H1 (cell line): Measurements from ENCODE around the gene MMP8. TPM values are rescaled to one million over a fixed set of nuclear protein-coding genes. Genes with fewer than 3 reads are reported as not detected.

Experiments used
- CTCF ChIA-PET: fragments of 300-600 bp; sonication (Branson Sonifier 250); formaldehyde crosslinking; loops from one replicate; lab custom pipeline; 2021; ENCODE audit not compliant: partially characterized antibody; lab: Charles Lee
- POLR2A ChIA-PET: fragments of 300-600 bp; sonication (Branson Sonifier 250); formaldehyde crosslinking; loops from one replicate; lab custom pipeline; 2021; ENCODE audit warnings: inconsistent platforms; ENCODE audit not compliant: partially characterized antibody; lab: Charles Lee
- DNase-seq, 2 experiments: peaks; one replicate each; pipeline versions ENCODE4 v3.0.0 to v3.0.0-alpha.2; 2010 to 2022; ENCODE audit warnings: low spot score in 2 of 2, low read depth in 1 of 2, mixed read lengths in 1 of 2
- FAIRE-seq: peaks from 2 replicates; lab custom pipeline; 2011; peaks lifted over from hg19 to GRCh38; lab: Jason Lieb, UNC
- H2AFZ ChIP-seq: 2 replicates; pipeline ENCODE4 v1.8.1; 2012; ENCODE audit warnings: low read length, inconsistent platforms
- H2AK5ac ChIP-seq: 2 replicates; pipeline ENCODE4 v1.6.1; 2013; ENCODE audit warnings: low read depth, low read length
- H2BK120ac ChIP-seq: replicated peaks from 2 replicates; pipeline ENCODE3; 2013; ENCODE audit warnings: low read depth, low read length, inconsistent platforms
- H2BK12ac ChIP-seq: 2 replicates; pipeline ENCODE4 v1.6.1; 2013; ENCODE audit warnings: low read depth, low read length
- H2BK15ac ChIP-seq: 2 replicates; pipeline ENCODE4 v1.6.1; 2013; ENCODE audit warnings: low read length
- H2BK20ac ChIP-seq: 2 replicates; pipeline ENCODE4 v1.6.1; 2013; ENCODE audit warnings: low read length
- H2BK5ac ChIP-seq: 2 replicates; pipeline ENCODE4 v1.6.1; 2013; ENCODE audit warnings: low read depth, low read length
- H3K14ac ChIP-seq: 2 replicates; pipeline ENCODE4 v1.6.1; 2013; ENCODE audit warnings: inconsistent platforms; ENCODE audit not compliant: insufficient read length
- H3K18ac ChIP-seq: 2 replicates; pipeline ENCODE4 v1.6.1; 2013; ENCODE audit warnings: low read length; ENCODE audit errors: extremely low read depth
- H3K23ac ChIP-seq: 2 replicates; pipeline ENCODE4 v1.6.1; 2013; ENCODE audit warnings: inconsistent platforms; ENCODE audit not compliant: insufficient read length
- H3K23me2 ChIP-seq: 2 replicates; pipeline ENCODE4 v1.6.1; 2013; ENCODE audit warnings: low read depth, low read length
- H3K27ac ChIP-seq: 2 replicates; pipeline ENCODE4 v1.6.1; 2011; ENCODE audit warnings: low read depth, low read length, inconsistent platforms
- H3K27me3 ChIP-seq, 4 experiments: replicated peaks in 1 of 4; 1 replicate in 1 of 4; 2 replicates in 3 of 4; pipeline versions ENCODE4 v1.6.1 to v1.8.1; 2011 to 2013; ENCODE audit warnings: low read length in 3 of 4, mild to moderate bottlenecking in 3 of 4, inconsistent platforms in 2 of 4, mixed read lengths in 2 of 4, moderate library complexity in 1 of 4; ENCODE audit not compliant: control insufficient read depth in 3 of 4, insufficient read depth in 3 of 4; ENCODE audit errors: extremely low read depth in 1 of 4
- H3K36me3 ChIP-seq, 4 experiments: 2 replicates each; pipeline versions ENCODE4 v1.6.1 to v1.8.1; 2011 to 2013; ENCODE audit warnings: mild to moderate bottlenecking in 4 of 4, low read length in 3 of 4, moderate library complexity in 2 of 4, control low read depth in 1 of 4, inconsistent platforms in 1 of 4; ENCODE audit not compliant: insufficient read depth in 4 of 4, control insufficient read depth in 2 of 4
- H3K4ac ChIP-seq: replicated peaks from 2 replicates; pipeline ENCODE3; 2013; ENCODE audit warnings: low read length, low read depth, mixed read lengths, inconsistent platforms; ENCODE audit not compliant: insufficient read length
- H3K4me1 ChIP-seq, 4 experiments: replicated peaks in 1 of 4; 1 replicate in 1 of 4; 2 replicates in 3 of 4; pipeline versions ENCODE4 v1.6.1 to v1.8.1; 2011 to 2013; ENCODE audit warnings: low read length in 3 of 4, inconsistent platforms in 2 of 4, mixed read lengths in 1 of 4; ENCODE audit not compliant: insufficient read depth in 4 of 4, control insufficient read depth in 3 of 4
- H3K4me2 ChIP-seq, 2 experiments: 2 replicates each; pipeline versions ENCODE4 v1.6.1 to v1.8.1; 2011 to 2013; ENCODE audit warnings: low read depth in 2 of 2, low read length in 2 of 2, control low read depth in 1 of 2, inconsistent platforms in 1 of 2, mild to moderate bottlenecking in 1 of 2; ENCODE audit not compliant: insufficient read depth in 1 of 2
- H3K4me3 ChIP-seq, 4 experiments: fragments of 200-600, 300-600 bp in 1 of 4; sonication (generic), shearing (Covaris generic), sonication (Bioruptor Twin) in 1 of 4; 2 replicates each; pipeline versions ENCODE4 v1.5.1 to v1.8.1; 2011 to 2016; ENCODE audit warnings: low read length in 4 of 4, low read depth in 3 of 4, control low read depth in 2 of 4, inconsistent platforms in 2 of 4, mild to moderate bottlenecking in 2 of 4, mixed read lengths in 1 of 4, moderate library complexity in 1 of 4; ENCODE audit not compliant: insufficient read depth in 2 of 4; ENCODE audit errors: extremely low read depth in 1 of 4
- H3K56ac ChIP-seq: replicated peaks from 2 replicates; pipeline ENCODE3; 2013; ENCODE audit warnings: low read depth, mild to moderate bottlenecking, mixed read lengths, low read length, inconsistent platforms; ENCODE audit not compliant: insufficient read length
- H3K79me1 ChIP-seq: 2 replicates; pipeline ENCODE4 v1.6.1; 2013; ENCODE audit warnings: low read depth, low read length, control low read depth
- H3K79me2 ChIP-seq, 2 experiments: 2 replicates each; pipeline versions ENCODE4 v1.6.1 to v1.8.1; 2012 to 2013; ENCODE audit warnings: low read length in 2 of 2, mild to moderate bottlenecking in 2 of 2, inconsistent platforms in 1 of 2; ENCODE audit not compliant: insufficient read depth in 2 of 2, control insufficient read depth in 1 of 2
- H3K9ac ChIP-seq, 4 experiments: replicated peaks in 1 of 4; 1 replicate in 1 of 4; 2 replicates in 3 of 4; pipeline versions ENCODE4 v1.6.1 to v1.8.1; 2011 to 2013; ENCODE audit warnings: low read depth in 3 of 4, low read length in 3 of 4, control low read depth in 2 of 4, mild to moderate bottlenecking in 2 of 4, moderate library complexity in 2 of 4, inconsistent platforms in 1 of 4; ENCODE audit errors: extremely low read depth in 1 of 4
- H3K9me3 ChIP-seq, 2 experiments: 2 replicates each; pipeline versions ENCODE4 v1.6.1 to v1.8.1; 2012 to 2013; ENCODE audit warnings: mild to moderate bottlenecking in 2 of 2, moderate library complexity in 2 of 2, control low read depth in 1 of 2, inconsistent platforms in 1 of 2, low read depth in 1 of 2, low read length in 1 of 2, mixed read lengths in 1 of 2; ENCODE audit not compliant: insufficient read depth in 2 of 2
- H4K20me1 ChIP-seq, 2 experiments: replicated peaks in 1 of 2; 2 replicates each; pipeline versions ENCODE3 to v1.8.1; 2011 to 2013; ENCODE audit warnings: inconsistent platforms in 2 of 2, low read length in 2 of 2, mild to moderate bottlenecking in 1 of 2; ENCODE audit not compliant: insufficient read depth in 2 of 2, control insufficient read depth in 1 of 2
- H4K5ac ChIP-seq: 2 replicates; pipeline ENCODE4 v1.6.1; 2013; ENCODE audit warnings: low read length, low read depth, mixed read lengths, inconsistent platforms; ENCODE audit not compliant: insufficient read length
- H4K8ac ChIP-seq: 2 replicates; pipeline ENCODE4 v1.8.0; 2013; ENCODE audit warnings: mild to moderate bottlenecking, moderate library complexity, low read length, inconsistent platforms; ENCODE audit not compliant: insufficient read depth; ENCODE audit errors: extremely low read depth
- H4K91ac ChIP-seq: replicated peaks from 2 replicates; pipeline ENCODE3; 2013; ENCODE audit warnings: low read length, mixed read lengths, inconsistent platforms; ENCODE audit not compliant: insufficient read length
- BRCA1 ChIP-seq: IDR thresholded peaks from 2 replicates; pipeline ENCODE4 v1.6.1; 2012; ENCODE audit warnings: low read depth, low read length, improper control_type of control experiment
- CBX5 ChIP-seq: fragments of 300-800, 300-1000 bp; sonication (generic); IDR thresholded peaks from 2 replicates; pipeline ENCODE4 v1.7.1; 2016; ENCODE audit warnings: antibody characterized with exemption, low read length, low read depth
- CEBPB ChIP-seq: IDR thresholded peaks from 2 replicates; pipeline ENCODE4 v1.6.1; 2012; ENCODE audit warnings: low read depth, low read length
- CHD1 ChIP-seq: IDR thresholded peaks from 2 replicates; pipeline ENCODE4 v1.6.1; 2012; ENCODE audit warnings: low read depth, low read length, improper control_type of control experiment
- HDAC6 ChIP-seq: IDR thresholded peaks from one replicate; pipeline ENCODE4 v1.7.1; 2012; ENCODE audit warnings: low read depth, mild to moderate bottlenecking, inconsistent platforms, low read length, moderate library complexity
- POLR2A ChIP-seq, 2 experiments: IDR thresholded peaks; 1 replicate in 1 of 2; 2 replicates in 1 of 2; pipeline ENCODE4 v1.6.1; 2011; ENCODE audit warnings: low read depth in 2 of 2, low read length in 2 of 2, mild to moderate bottlenecking in 2 of 2; ENCODE audit errors: control extremely low read depth in 1 of 2
- RBBP5 ChIP-seq: IDR thresholded peaks from 2 replicates; pipeline ENCODE4 v1.7.1; 2012; ENCODE audit warnings: low read depth, mild to moderate bottlenecking, inconsistent platforms, low read length, moderate library complexity, borderline replicate concordance
- RXRA ChIP-seq: IDR thresholded peaks from 2 replicates; pipeline ENCODE4 v1.6.1; 2011; ENCODE audit warnings: low read depth, mild to moderate bottlenecking, low read length, moderate library complexity; ENCODE audit not compliant: insufficient read depth
- SP2 ChIP-seq: IDR thresholded peaks from 2 replicates; pipeline ENCODE4 v1.6.1; 2012; ENCODE audit warnings: mild to moderate bottlenecking, low read length, inconsistent platforms
- WGBS, 2 experiments: shearing (Covaris generic) in 1 of 2; methylation state at CpG; one replicate each; pipeline versions ENCODE4 v1.1.6 to v1.1.7; 2013 to 2015; ENCODE audit warnings: low lambda C conversion rate in 2 of 2, mixed read lengths in 2 of 2, inconsistent platforms in 1 of 2, low coverage in 1 of 2, missing lambda C conversion rate in 1 of 2; ENCODE audit not compliant: insufficient replicate concordance in 2 of 2, insufficient coverage in 1 of 2, insufficient read length in 1 of 2; ENCODE audit errors: extremely low coverage in 1 of 2, missing lambda C conversion rate in 1 of 2; 5-methylcytosine and 5-hydroxymethylcytosine counted together
- polyA plus RNA-seq, 7 experiments: library from polyadenylated mRNA; depleted of rRNA in 3 of 7; stranded (reverse) in 5 of 7; unstranded in 2 of 7; fragments of >200 nt in 5 of 7; fragments of 200-250 nt in 2 of 7; gene quantifications; 1 replicate in 5 of 7; 2 replicates in 1 of 7; 4 replicates in 1 of 7; pipeline versions ENCODE4 v1.2.1 to v1.2.3, GENCODE V29; 2011 to 2013; ENCODE audit warnings: missing spikeins in 2 of 7, mixed read lengths in 2 of 7
- total RNA-seq: library from RNA; stranded (reverse); fragmentation: NEBNext Ultra II Directional; extraction: Animal tissue kit (Norgen Biotek cat#: 25700); gene quantifications from 2 replicates; pipeline ENCODE4 v1.2.1, GENCODE V29; 2021
- TF ChIP-seq, protein P1 (sequence below), 3 experiments: IDR thresholded peaks; 1 replicate in 2 of 3; 2 replicates in 1 of 3; pipeline versions ENCODE4 v1.5.1 to v1.6.1; 2011; ENCODE audit warnings: low read length in 3 of 3, mild to moderate bottlenecking in 3 of 3, inconsistent platforms in 2 of 3, low read depth in 1 of 3, moderate library complexity in 1 of 3; ENCODE audit not compliant: insufficient read depth in 1 of 3; ENCODE audit errors: control extremely low read depth in 1 of 3

Gene MMP8
- total and polyA plus RNA-seq, 2 of the 8 experiments (the other 6 are each of a cell fraction or from before 2014, with no cell fraction given), result not detected

DNA sequence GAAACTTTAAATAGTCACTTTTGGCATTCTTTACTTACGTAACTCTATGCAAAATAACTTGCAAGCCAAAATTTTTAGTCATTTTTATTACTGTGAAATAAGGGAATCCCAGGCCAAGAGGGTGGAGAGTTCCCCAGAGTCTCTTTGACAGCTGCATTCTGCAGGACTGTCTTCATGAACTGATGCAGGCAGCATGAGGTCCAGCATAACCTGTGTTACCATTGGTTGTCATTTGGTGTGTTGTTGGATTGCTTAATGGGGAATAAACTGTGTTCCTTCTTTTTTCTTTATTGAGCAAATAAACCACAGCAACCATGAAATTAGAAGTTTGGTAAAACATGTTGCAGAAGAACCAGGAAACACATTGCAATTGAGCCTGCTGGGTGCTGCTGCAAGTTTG lies 43.8 kb downstream of the MMP8 start:
- Histone ChIP-seq H3K56ac (no peak overlapping the region), H2AFZ (no peak overlapping the region), H2AK5ac (no peak overlapping the region), H3K4me1 (peaks cover 0 to 3% (median 1%) of the 10 kb centered on the region in 4 experiments; a peak in 2 of 7 replicates), H2BK12ac (no peak overlapping the region), H3K4me3 (no peak overlapping the region), H3K9ac (no peak overlapping the region), H3K18ac (no peak overlapping the region), H3K36me3 (no peaks in the 10 kb centered on the region), H3K79me2 (no peaks in the 10 kb centered on the region)
- TF ChIP-seq, protein P1, sequence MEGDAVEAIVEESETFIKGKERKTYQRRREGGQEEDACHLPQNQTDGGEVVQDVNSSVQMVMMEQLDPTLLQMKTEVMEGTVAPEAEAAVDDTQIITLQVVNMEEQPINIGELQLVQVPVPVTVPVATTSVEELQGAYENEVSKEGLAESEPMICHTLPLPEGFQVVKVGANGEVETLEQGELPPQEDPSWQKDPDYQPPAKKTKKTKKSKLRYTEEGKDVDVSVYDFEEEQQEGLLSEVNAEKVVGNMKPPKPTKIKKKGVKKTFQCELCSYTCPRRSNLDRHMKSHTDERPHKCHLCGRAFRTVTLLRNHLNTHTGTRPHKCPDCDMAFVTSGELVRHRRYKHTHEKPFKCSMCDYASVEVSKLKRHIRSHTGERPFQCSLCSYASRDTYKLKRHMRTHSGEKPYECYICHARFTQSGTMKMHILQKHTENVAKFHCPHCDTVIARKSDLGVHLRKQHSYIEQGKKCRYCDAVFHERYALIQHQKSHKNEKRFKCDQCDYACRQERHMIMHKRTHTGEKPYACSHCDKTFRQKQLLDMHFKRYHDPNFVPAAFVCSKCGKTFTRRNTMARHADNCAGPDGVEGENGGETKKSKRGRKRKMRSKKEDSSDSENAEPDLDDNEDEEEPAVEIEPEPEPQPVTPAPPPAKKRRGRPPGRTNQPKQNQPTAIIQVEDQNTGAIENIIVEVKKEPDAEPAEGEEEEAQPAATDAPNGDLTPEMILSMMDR (IDR thresholded peaks at IDR 0.05; ENCODE audit: control extremely low read depth in 1 of 3, insufficient read depth in 1 of 3, low read depth in 1 of 3, low read length in 3 of 3), result no peak
- TF ChIP-seq POLR2A (IDR thresholded peaks at IDR 0.05; ENCODE audit: control extremely low read depth in 1 of 2, low read depth in 2 of 2, low read length in 2 of 2) (no peak), SP2 (no peak), CBX5 (no peak), CEBPB (no peak), RXRA (no peak), CHD1 (no peak), RBBP5 (no peak), BRCA1 (no peak), HDAC6 (no peak)
- TF ChIP-seq, all 59 proteins: peak for 0
- DNase-seq, result no peak
- H3K27me3 ChIP-seq, result no peaks in the 10 kb centered on the region
- no peak overlapping the region for H3K23ac ChIP-seq
- H3K9me3 ChIP-seq, result no peaks in the 10 kb centered on the region
- no peak overlapping the region for H2BK20ac ChIP-seq
- CTCF ChIA-PET, result interaction anchor here (1.2 to 5.2 kb wide), 2 partner anchors 8 to 15 kb away, joined by 3 to 33 read pairs; no protein-coding TSS in a partner anchor
- H2BK15ac ChIP-seq, result no peak overlapping the region
- no peaks in the 10 kb centered on the region for H3K79me1 ChIP-seq
- no peak overlapping the region for H3K4me2 ChIP-seq
- no peak overlapping the region for H4K8ac ChIP-seq
- POLR2A ChIA-PET, result no interaction called here
- no peaks in the 10 kb centered on the region for H3K23me2 ChIP-seq
- no peak overlapping the region for H4K5ac ChIP-seq
- no peak overlapping the region for H3K27ac ChIP-seq
- no peak overlapping the region for H2BK120ac ChIP-seq
- FAIRE-seq, result no peak
- WGBS, 2 experiments, result 75% methylated on average over 1 of the region's 1 CpG; no CpG with 5 or more reads in 1 of the 2 experiments
- no peaks in the 10 kb centered on the region for H4K20me1 ChIP-seq
- no peak overlapping the region for H2BK5ac ChIP-seq
- no peak overlapping the region for H4K91ac ChIP-seq
- no peak overlapping the region for H3K4ac ChIP-seq
- no peak overlapping the region for H3K14ac ChIP-seq
